NCI-H1092 treated with DMSO at 0.1 percent for 48 hours (cell line): ENCODE data around the gene TRIM60.
"Not testable (repeated sequence)": the region's sequence is repeated elsewhere in the genome, so short reads cannot be mapped to it uniquely, and the experiment has no call there.

Source experiments
- DNase-seq: peaks from one replicate; lab custom pipeline; 2025; lab: John Stamatoyannopoulos, UW

TRIM60 gene

DNA sequence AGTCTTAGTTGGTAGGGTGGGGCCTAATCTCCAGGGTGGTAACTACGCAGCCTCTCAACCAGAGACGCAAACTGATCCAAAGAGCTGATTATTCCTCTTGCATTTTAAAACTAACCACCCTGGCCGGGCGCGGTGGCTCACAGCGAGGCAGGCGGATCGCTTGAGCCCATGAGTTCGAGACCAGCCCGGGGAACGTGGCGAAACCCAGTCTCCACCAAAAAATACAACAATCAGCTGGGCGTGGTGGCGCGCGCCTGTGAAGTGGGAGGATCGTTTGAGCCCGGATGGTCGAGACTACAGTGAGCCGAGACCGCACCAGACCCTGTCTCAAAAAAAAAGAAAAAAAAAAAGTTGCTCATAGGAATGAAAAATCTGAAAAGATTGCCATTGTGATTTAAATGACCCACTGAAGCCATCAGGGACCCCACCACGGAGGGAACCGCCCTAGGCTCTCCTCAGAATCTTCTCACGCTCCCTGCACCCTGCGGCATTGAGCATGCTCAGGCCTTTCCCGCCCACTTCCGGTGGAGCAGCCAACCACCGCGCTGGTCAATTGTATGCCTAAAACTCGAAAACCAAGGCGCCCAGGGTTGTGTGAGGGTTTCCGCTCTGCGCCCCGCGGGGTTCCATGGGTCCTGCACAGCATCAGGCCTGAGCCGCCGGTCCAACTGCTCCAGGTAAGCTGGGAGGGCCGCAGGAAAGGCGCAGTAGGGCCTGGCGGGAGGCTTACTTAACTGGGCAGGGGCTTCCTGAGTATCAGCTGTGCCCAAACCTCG lies at the start of gene TRIM60:
Gene TRIM60 (plus strand): TSS at position 564 of the 776 bp plus-strand sequence. CDS start 8,074 bp downstream, outside the sequence.
- no peak for DNase-seq

DNA sequence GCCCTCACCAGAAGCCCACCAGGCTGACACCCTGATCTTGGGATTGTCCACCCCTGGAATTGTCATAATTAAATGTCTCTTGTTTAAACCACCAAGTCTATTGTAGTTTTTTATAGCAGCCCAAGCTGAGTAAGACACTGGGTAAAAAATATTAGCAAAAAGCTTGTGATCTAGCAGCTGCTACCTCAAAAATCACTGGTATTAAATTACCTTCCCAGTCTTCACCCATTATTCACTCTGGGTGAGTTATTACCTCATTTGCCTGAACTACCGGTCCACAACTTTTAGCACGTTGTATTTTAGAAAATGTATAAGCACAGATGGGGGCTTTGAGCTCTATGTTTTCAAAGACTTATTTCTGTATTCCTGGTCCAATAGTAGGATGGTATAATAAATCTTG lies 42.3 kb upstream of the TRIM60 start:
- DNase-seq, result no peak

DNA sequence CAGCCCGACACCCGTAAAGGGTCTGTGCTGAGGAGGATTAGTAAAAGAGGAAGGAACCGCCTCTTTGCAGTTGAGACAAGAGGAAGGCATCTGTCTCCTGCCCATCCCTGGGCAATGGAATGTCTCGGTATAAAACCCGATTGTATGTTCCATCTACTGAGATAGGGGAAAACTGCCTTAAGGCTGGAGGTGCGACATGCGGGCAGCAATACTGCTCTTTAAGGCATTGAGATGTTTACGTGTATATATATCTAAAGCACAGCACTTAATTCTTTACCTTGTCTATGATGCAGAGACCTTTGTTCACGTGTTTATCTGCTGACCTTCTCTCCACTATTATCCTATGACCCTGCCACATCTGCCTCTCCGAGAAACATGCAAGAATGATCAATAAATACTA lies 41.0 kb upstream of the TRIM60 start:
- DNase-seq, result not testable (repeated sequence)

DNA sequence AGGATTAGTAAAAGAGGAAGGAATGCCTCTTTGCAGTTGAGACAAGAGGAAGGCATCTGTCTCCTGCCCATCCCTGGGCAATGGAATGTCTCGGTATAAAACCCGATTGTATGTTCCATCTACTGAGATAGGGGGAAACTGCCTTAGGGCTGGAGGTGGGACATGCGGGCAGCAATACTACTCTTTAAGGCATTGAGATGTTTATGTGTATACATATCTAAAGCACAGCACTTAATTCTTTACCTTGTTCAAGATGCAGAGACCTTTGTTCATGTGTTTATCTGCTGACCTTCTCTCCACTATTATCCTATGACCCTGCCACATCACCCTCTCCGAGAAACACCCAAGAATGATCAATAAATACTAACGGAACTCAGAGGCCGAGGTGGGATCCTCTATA lies 35.7 kb upstream of the TRIM60 start:
- not testable (repeated sequence) for DNase-seq

DNA sequence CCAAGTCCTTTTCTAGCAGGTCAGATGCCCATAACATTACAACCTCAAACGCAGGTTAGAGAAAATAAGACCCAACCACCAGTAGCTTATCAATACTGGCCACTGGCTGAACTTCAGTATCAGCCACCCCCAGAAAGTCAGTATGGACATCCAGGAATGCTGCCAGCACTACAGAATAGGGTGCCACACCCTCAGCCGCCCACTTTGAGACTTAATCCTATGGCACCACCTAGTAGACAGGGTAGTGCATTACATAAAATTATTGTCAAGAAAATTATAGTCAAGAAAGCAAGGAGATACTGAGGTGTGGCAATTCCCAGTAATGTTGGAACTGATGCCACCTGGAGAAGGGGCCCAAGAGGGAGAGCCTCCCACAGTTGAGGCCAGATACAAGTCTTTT lies 34.5 kb upstream of the TRIM60 start:
- DNase-seq, result no peak

GRCh38 chr4:164997941-164998340 lies 33.9 kb upstream of the TRIM60 start:
- DNase-seq, result peak; percentile 42

DNA sequence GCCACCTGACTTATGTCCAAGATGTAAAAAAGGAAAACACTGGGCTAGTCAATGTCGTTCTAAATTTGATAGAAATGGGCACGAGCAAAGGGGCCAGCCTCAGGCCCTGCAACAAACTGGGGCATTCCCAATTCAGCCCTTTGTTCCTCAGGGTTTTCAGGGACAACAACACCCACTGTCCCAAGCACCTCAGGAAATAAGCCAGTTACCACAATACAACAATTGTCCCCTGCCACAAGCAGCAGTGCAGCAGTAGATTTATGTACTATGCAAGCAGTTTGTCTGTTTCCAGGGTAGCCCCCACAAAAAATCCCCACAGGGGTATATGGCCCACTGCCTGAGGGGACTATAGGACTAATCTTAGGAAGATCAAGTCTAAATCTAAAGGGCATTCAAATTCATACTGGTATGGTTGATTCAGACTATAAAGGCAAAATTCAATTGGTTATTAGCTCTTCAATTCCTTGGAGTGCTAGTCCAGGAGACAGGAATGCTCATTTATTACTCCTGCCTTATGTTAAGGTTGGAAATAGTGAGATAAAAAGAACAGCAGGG lies 33.2 kb upstream of the TRIM60 start:
- not testable (repeated sequence) for DNase-seq

- not testable (repeated sequence) for DNase-seq
These were observed 29.8 kb upstream of the TRIM60 start for GRCh38 chr4:165001957-165002356.

GRCh38 chr4:165005352-165005925 lies 26.4 kb upstream of the TRIM60 start:
- DNase-seq, result no peak

DNA sequence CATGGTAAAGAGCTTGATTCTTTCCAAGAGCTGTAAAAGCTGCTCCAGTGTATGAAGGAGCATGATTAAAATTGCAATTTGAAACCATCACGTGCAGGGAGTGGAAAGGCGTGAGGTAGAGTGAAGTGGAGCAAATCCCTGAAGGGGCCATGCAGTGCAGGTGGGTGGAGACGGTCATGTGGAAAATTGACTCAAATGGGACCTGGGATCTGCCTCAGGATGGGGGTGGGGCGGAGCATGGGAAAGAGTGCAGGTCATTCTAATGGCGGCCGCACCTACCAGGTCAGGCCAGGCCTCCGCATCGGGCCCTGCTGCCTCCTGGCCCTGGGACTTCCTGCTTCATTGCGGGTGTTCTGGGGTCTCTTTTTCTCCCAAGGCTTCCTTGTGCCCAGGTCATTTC lies 25.3 kb upstream of the TRIM60 start:
- no peak for DNase-seq

GRCh38 chr4:165006886-165007285 lies 24.9 kb upstream of the TRIM60 start:
- no peak for DNase-seq

GRCh38 chr4:165009493-165010227 lies 22.1 kb upstream of the TRIM60 start:
- DNase-seq, result no peak

- DNase-seq, result no peak
These were observed 21.3 kb upstream of the TRIM60 start for GRCh38 chr4:165010487-165010886.

- no peak for DNase-seq
These were observed 20.8 kb upstream of the TRIM60 start for GRCh38 chr4:165010991-165011390.

DNA sequence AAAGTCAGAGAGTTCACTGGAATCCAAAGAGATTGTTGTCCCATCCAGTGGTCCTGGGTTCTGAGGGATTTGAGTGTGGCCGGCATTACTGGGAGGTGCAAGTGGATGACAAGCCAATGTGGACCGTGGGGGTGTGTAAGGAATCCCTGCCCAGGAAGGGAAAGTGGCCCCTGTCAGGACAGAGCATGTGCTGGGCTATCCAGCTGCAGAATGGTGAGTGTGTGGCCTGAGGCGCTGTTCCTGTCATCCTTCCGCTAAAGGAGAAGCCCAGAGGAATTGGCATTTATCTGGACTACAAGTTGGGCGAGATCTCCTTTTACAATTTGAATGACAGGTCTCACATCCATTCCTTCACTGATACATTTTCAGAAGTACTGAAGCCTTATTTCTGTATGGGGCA lies 20.4 kb upstream of the TRIM60 start:
- DNase-seq, result no peak

- DNase-seq, result no peak
These were observed 18.1 kb upstream of the TRIM60 start for GRCh38 chr4:165013691-165014090.

GRCh38 chr4:165016971-165017370 lies 14.8 kb upstream of the TRIM60 start:
- DNase-seq, result no peak

DNA sequence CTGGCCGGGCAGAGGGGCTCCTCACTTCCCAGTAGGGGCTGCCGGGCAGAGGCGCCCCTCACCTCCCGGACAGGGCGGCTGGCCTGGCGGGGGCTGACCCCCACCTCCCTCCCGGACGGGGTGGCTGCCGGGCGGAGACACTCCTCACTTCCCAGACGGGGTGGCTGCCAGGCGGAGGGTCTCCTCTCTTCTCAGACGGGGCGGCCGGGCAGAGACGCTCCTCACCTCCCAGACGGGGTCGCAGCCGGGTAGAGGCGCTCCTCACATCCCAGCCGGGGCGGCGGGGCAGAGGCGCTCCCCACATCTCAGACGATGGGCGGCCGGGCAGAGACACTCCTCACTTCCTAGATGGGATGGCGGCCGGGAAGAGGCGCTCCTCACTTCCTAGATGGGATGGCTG lies 11.8 kb upstream of the TRIM60 start:
- not testable (repeated sequence) for DNase-seq

DNA sequence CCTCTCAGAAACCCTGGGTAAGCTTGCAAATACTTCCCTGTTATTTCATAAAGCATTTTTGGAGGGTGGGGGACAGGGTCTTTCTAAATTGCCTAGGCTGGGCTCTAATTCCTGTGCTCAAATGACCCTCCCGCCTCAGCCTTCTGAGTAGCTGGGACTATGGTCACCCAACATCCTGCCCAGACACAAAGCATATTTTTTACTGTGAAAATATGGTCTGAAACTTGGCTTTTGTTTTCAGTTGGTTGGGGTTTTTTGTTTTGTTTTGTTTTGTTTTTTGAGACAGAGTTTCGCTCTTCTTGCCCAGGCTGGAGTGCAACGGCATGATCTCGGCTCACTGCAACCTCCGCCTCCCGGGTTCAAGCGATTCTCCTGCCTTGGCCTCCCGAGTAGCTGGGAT lies 6.0 kb upstream of the TRIM60 start:
- DNase-seq, result not testable (repeated sequence)

GRCh38 chr4:165027762-165028402 lies 3.9 kb upstream of the TRIM60 start:
- no peak for DNase-seq

GRCh38 chr4:165048170-165048569 lies 16.4 kb downstream of the TRIM60 start:
- no peak for DNase-seq

DNA sequence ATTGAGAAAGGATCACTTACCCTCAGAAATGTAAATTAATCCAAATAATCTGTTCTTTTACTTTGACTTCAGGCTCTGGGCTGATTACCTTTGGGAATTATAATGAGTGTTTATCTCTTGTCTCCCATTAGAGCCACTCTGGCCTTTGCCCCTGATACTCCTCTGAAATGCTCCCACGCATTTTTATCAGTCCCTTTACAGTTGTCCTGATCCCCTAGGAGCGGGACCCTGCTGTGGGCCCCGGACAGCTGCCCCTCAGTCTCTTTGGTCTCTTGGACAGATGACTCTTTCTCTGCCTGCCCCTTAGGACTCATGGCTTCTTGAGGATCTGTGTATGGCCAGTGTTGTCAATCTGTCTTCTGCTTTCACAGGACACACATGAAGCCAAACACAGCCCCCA lies 20.8 kb downstream of the TRIM60 start:
- no peak for DNase-seq
